Osteoblast (primary cell): ENCODE data around the gene THAP5. TPM values are rescaled to one million over a fixed set of nuclear protein-coding genes. Genes with fewer than 3 reads are reported as not detected.
A peak's percentile ranks its signal among the peaks of the same experiment; 100 is the strongest.

Source experiments
- DNase-seq: peaks from one replicate; pipeline ENCODE4 v3.0.0; 2011; ENCODE audit warnings: low spot score, mixed read lengths; ENCODE audit not compliant: insufficient read length; ENCODE audit errors: missing footprints
- H2AFZ ChIP-seq: 2 replicates; pipeline ENCODE4 v1.6.0; 2011; ENCODE audit warnings: mild to moderate bottlenecking, low read length
- H3K27ac ChIP-seq: 2 replicates; pipeline ENCODE4 v1.5.1; 2011; ENCODE audit warnings: mild to moderate bottlenecking, low read depth, low read length, moderate library complexity
- H3K27me3 ChIP-seq: 2 replicates; pipeline ENCODE4 v1.6.0; 2012; ENCODE audit warnings: mild to moderate bottlenecking, control low read depth, inconsistent platforms, low read length, moderate library complexity; ENCODE audit not compliant: insufficient read depth
- H3K36me3 ChIP-seq: 2 replicates; pipeline ENCODE4 v1.5.1; 2011; ENCODE audit warnings: mild to moderate bottlenecking, low read length, control low read depth, moderate library complexity; ENCODE audit not compliant: insufficient read depth
- H3K4me1 ChIP-seq: 2 replicates; pipeline ENCODE4 v1.5.1; 2011; ENCODE audit warnings: mild to moderate bottlenecking, low read length, control low read depth, moderate library complexity; ENCODE audit not compliant: insufficient read depth
- H3K4me2 ChIP-seq: 2 replicates; pipeline ENCODE4 v1.6.0; 2011; ENCODE audit warnings: mild to moderate bottlenecking, low read length; ENCODE audit not compliant: insufficient read depth
- H3K4me3 ChIP-seq: fragments of 200-600 bp; sonication (generic); 3 replicates; pipeline ENCODE4 v1.5.1; 2012; ENCODE audit warnings: mild to moderate bottlenecking, low read length, inconsistent platforms; ENCODE audit not compliant: insufficient read depth
- H3K79me2 ChIP-seq: 2 replicates; pipeline ENCODE4 v1.6.0; 2012; ENCODE audit warnings: mild to moderate bottlenecking, low read length, control low read depth, inconsistent platforms; ENCODE audit not compliant: insufficient read depth
- H3K9me3 ChIP-seq: 2 replicates; pipeline ENCODE4 v1.5.1; 2011; ENCODE audit warnings: low read depth, low read length, control low read depth
- H4K20me1 ChIP-seq: 2 replicates; pipeline ENCODE4 v1.6.0; 2012; ENCODE audit warnings: mild to moderate bottlenecking, low read length, control low read depth; ENCODE audit not compliant: insufficient read depth
- CTCF ChIP-seq: IDR thresholded peaks from 2 replicates; pipeline ENCODE4 v1.5.1; 2011; ENCODE audit warnings: mild to moderate bottlenecking, low read depth, low read length, moderate library complexity; ENCODE audit errors: extremely low read depth
- total RNA-seq: library from RNA; depleted of rRNA; stranded (reverse); fragments of >200 nt; gene quantifications from 2 replicates; pipeline ENCODE4 v1.2.3, GENCODE V29; 2012

Gene THAP5
- total RNA-seq, 1 donor: 25.7 TPM

DNA sequence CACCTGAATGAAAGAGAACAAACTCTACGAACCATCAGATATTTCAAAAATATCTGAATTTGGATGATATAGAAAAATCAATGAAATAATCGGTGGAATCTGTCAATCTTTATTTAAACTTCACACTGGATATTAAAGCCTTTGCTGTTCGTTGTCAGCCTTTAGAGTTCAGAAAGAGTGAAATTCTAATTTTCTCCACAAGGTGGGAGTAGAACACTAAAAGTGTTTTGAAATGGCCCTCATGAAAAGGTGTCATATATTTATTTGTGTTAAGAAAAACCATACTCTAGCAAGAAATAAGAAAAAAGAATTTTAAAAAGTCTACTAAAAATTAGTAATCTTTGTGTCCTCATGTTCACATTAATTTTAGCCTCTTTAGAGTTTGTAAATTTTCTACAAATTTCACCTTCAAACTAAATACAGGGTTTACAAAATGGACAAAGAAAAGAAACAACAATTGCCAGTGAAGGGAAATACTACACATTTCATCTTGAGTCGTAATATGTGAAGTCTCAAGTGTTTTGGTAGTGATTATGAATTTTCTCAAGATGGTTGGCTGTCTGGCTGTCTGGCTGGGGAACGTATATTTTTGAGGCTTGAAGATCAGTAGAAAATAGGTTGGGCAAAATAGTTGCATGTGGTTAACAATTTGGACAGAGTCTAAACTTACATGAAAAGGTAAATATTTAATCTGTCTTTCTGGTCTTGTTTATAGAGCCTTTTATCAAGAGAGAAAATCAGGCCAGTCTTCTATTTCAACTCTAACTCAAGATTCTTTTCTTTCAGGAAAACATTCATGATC is 43.8 kb upstream of the THAP5 start:
- Histone ChIP-seq H3K79me2 (no peaks in the 10 kb centered on the region), H3K9me3 (no peaks in the 10 kb centered on the region), H3K4me2 (no peak overlapping the region), H2AFZ (no peak overlapping the region), H4K20me1 (no peaks in the 10 kb centered on the region), H3K36me3 (no peaks in the 10 kb centered on the region), H3K4me1 (no peaks in the 10 kb centered on the region), H3K4me3 (no peak overlapping the region), H3K27ac (no peak overlapping the region), H3K27me3 (no peaks in the 10 kb centered on the region)
- DNase-seq: no peak
- TF ChIP-seq CTCF: peak; percentile 62

DNA sequence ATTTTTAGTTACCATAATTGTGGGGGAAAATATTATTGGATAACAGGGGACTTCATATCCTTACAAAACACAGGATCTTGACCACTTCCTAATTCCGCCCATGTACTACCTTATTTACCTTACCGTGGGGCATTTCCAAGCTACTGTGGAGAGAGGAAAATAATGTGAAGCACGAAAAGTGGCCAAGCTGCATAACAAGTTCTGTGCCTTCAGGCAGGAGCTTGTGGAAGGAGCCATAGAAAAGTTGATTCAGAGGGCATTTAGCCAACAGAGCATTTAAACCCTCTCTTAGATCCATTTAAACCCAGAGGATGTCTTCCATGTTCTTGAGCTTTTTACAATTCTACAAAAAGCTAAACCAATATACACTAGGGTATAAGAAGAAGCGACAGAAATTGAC is 41.8 kb upstream of the THAP5 start:
- Histone ChIP-seq H3K79me2 (no peaks in the 10 kb centered on the region), H2AFZ (no peak overlapping the region)
- TF ChIP-seq CTCF: no peak

DNA sequence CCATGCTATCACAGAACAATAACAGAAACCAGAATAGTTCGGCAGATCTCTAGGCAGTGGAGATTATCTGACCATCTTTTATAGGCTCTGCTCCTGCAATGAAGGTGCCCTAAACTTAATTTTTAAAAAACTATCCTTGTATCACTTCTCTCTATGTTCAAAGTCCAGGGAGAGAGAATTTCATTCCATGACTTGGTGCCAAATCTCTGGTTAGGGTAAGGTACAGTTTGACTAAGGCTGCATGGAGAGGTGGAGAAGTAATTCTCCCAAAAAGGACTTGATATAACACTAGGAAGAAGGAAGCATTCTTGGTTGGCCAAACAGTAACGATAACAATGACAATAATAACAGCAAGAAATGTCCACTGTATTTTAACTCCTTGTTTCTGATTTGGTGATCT is 40.1 kb upstream of the THAP5 start:
- Histone ChIP-seq H2AFZ (no peak overlapping the region), H4K20me1 (no peaks in the 10 kb centered on the region), H3K4me1 (no peaks in the 10 kb centered on the region), H3K27me3 (no peaks in the 10 kb centered on the region), H3K36me3 (no peaks in the 10 kb centered on the region), H3K4me2 (no peak overlapping the region), H3K79me2 (no peaks in the 10 kb centered on the region), H3K4me3 (no peak overlapping the region), H3K9me3 (no peaks in the 10 kb centered on the region), H3K27ac (no peak overlapping the region)
- DNase-seq: no peak
- TF ChIP-seq CTCF: no peak

More for the DNA sequence above, 41.8 kb upstream of the THAP5 start:
- no peak overlapping the region for H3K4me3 ChIP-seq
- H3K27ac ChIP-seq: no peak overlapping the region
- H3K4me1 ChIP-seq: no peaks in the 10 kb centered on the region
- no peak overlapping the region for H3K4me2 ChIP-seq
- H4K20me1 ChIP-seq: no peaks in the 10 kb centered on the region
- no peaks in the 10 kb centered on the region for H3K36me3 ChIP-seq
- H3K27me3 ChIP-seq: no peaks in the 10 kb centered on the region
- H3K9me3 ChIP-seq: no peaks in the 10 kb centered on the region
- no peak for DNase-seq

DNA sequence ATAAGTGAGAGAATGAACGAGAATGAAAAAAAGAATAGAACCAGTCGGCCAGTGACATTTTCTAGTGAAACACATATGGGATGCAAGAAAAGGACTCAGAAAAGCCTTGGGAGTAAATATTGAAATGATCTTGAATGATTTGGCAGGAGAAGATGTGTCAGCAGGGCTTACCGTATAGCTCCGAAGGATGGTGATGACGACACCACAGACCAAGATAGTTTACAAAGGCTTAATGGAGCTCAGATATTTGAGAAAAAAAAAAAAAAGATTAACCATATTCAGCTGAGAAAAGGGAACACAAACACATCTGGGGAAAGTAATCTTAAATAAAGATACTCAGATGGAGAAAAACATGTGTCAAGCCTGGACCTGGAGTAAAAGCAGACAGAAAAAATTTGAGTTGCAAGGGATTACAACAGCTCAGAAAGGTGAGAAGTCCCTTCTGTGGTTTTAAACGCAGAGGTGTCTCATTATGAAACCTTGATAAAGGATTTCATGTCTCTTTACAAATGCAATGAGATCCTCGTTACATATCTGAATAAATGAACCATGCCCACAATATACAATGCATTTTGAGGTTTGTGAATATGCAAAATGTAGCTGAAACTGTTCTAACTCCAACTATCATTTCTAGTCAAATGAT is 36.2 kb upstream of the THAP5 start:
- Histone ChIP-seq H3K27me3 (no peaks in the 10 kb centered on the region), H3K27ac (no peak overlapping the region), H4K20me1 (no peaks in the 10 kb centered on the region), H3K4me1 (no peaks in the 10 kb centered on the region), H3K79me2 (no peaks in the 10 kb centered on the region), H3K36me3 (no peaks in the 10 kb centered on the region), H3K9me3 (no peaks in the 10 kb centered on the region), H2AFZ (no peak overlapping the region), H3K4me3 (no peak overlapping the region), H3K4me2 (no peak overlapping the region)
- DNase-seq: no peak
- no peak for TF ChIP-seq CTCF
